NCI-H128 (cell line): ENCODE results near the gene ZFAND6.

Source experiments
- DNase-seq: peaks from one replicate; lab custom pipeline; 2025; ENCODE audit not compliant: unreplicated experiment; lab: John Stamatoyannopoulos, UW

Gene ZFAND6

DNA sequence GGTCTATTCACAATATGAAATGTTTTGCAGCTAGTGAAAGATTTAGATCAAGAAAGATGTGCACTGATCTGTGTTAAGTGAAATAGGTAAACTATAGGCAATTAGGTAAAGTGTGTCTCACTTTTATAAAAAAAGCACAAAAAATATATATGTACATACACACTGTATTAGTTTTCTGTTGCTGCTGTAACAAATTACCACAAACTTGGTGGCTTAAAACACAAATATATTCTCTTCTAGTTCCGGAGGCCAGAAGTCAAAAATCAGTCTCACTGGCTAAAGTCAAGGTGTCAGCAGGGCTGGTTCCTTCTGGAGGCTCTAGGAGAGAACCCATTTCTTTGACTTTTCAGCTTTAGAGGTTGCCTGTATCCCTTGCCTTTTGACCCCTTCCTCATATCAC lies 104.4 kb downstream of the ZFAND6 start:
- no peak for DNase-seq

DNA sequence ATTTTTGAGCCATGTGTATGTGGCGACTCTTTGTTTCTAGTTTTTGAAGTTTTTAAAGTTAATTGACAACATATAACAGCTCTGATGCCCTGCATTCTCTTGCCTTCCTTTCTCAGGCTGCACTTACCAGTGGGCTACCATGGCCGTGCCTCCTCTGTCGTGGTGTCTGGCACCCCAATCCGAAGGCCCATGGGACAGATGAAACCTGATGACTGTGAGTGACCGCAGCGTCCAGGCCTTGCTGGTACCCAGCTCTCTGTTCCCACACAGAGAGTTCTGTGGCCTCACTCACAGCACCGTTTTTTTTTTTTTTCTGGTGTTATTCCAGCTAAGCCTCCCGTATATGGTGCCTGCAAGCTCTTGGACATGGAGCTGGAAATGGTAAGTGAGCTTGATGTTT lies 108.5 kb downstream of the ZFAND6 start:
- no peak for DNase-seq

DNA sequence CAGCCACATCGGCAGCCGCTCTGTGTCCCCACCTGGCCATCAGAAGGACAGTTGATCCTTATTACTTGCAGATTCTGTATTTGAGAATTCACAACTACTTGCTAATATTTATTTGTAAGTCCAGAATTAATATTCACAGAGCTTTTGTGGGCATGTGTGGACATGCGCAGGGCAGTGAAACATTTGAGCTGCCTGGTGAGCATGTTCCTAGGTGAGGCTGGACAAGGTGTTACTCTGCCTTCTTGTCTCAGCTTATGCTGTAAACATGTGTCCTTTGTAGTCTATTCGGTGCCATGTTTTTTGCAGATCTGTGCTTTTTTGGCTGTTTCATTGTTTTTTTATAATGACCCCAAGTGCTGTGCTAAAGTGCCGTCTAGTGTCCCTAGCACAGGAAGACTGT lies 108.9 kb downstream of the ZFAND6 start:
- no peak for DNase-seq

DNA sequence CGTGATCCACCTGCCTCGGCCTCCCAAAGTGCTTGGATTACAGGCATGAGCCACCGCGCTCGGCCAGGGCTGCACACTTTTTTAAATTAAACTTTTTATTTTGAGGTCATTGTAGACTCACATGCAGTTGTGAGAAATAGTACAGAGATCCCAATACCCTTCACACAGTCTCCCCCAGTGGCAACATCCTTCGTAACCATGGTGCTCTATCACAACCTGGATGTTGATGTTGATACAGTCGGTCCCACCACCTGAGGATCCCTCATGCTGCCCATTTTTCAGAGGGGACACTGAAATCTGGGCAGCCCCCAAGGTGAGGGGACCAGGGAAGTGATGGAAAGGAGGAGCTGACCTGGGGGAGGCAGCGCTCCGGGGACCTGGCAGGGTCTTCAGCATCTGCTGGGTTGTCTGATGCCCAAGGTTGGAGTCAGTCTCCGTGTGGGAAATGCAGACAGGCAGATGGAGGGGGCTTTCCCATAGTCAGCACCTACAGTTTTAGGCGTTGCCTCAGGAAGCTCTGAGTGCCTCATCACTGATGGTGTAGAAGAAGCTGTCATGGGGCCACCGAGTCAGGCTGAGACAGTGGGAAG lies 110.4 kb downstream of the ZFAND6 start:
- no peak for DNase-seq

DNA sequence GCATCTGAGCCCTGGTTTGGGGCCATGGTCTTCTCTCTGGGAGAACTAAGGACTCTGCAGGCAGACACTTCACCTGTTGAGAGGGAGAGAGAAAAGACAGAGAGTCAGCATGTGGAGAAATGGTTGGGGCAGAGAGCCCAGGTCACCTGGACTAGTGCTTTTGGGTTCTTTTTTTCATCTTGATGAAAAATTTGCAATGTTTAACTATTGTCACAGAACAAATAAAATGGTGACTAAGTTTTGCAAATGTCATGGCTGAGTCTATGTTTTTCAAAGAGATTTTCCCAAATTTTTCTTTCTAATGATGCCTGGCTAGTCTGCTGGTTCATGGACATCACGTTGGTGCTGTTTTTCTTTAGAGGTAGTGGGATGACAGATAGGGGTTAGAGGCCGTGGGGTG lies 111.1 kb downstream of the ZFAND6 start:
- no peak for DNase-seq

DNA sequence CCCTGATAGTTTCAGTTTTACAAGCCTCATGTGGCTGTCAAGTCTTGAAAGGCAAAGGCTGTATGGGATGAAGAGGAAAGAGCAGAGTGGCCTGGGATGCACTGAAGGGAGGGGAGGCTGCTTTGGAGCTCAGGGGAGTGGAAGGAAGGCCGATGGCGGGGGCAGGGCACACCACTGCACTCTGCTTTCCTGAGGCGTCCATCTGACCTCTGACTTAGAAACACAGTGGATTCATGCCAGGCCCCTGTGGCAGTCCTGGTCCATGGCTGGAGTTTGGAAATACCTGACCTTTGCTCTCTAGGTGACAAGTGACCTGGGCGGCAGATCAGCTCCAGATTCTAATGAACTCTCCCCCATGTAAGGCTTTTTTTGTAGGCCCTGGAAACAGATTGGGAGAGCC lies 112.3 kb downstream of the ZFAND6 start:
- DNase-seq, result no peak

DNA sequence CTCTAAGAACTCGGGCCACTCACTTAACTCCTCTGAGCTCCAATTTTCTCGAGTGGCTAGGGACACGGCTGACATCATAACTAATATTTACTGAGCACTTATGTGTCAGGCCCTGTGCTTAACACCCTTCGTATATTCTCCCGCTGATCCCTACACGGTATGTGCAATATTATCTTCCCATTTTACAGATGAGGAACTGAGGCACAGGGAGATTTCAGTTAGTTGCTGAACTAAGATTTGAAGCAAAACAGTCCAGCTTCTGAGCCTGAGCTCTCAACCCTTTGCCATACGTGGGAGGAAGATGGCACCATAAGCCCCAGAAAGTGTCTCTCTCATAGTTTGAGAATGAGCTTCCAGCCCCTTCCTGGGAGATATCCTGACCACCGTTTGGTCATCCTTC lies 112.9 kb downstream of the ZFAND6 start:
- DNase-seq, result no peak

DNA sequence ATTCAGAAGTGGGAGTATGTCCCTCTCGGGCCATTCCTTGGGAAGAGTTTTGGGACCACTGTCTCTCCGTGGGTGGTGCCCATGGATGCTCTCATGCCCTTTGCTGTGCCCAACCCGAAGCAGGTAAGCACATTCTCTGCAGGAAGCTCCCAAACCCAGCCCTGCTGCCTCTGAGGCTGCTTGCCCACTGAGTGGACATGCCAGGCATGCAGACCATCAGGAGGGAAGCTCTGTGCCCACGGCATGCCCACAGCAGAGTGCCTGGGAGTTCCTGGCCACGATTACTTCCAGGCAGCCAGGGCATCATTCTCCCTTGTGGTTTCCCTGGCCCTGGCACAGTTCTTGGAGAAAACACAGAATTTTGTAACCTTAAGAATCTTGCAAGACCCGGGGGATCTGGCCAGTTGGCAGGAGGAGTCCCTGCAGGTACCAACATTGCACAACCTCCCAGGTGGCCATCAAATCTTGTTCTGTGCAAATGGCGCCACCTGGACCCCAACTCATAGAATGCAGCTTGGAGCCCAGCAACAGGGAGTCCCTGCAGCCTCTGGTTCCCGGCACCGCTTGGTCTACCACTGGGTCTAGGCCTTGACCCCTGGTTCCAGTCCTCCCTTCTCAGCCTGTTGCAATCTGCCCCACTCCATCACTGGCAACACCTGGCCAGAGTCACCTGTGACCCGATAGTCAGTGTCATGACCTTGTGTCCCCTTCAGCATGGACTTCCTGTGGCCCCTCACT lies 113.7 kb downstream of the ZFAND6 start:
- no peak for DNase-seq

DNA sequence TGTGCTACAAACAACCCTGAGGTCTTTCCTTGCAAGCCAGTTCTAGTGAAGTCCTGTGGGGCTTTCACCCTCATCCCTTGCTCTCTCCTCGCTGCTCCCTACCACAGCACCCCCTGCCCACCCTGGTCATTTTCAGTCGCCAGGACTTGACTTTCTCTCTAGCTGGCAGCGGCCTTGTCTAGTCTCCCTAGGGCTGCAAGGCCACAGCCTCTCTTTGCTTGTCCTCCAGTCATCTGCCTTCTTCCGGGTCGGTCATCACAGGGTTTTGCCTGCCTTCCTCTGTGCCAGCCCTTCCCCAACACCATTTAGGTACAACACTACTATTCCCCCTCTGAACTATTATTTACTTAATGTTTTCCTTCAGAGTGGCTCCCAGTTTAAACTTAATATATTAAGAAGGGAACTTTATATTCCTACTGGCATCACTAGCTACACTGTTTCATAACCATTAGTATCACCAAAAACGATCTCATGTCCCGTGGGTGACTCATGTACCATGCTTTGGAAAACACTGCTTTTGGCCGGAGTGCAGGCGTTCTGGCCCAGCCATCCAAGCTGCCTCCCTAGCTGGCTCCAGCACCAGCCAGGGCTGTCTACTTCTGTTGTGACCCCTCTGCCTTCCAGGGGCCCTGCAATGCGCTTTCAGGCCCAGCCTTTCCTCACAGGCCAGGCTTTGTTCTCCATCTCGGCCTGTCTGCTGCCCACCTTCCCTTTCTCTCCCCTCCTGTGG lies 114.7 kb downstream of the ZFAND6 start:
- no peak for DNase-seq

DNA sequence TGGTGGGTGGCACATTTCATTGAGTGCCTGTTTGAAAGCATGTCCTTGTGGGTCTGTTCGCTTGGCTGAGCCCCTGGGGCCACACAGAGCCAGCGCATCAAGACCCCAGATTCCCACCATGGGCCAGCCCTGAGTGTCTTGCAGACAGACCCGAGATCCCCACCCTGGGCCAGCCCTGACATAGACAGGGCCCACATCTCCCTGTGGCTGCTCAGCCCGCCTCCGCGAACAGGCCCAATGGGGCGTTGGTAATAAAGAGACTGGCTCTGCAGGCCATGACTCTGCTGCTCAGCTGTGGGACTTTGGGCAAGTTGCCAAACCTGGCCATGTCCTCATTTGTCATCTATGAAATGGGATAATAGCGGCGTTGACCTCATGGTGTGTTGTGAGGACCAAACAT lies 116.0 kb downstream of the ZFAND6 start:
- DNase-seq, result no peak

DNA sequence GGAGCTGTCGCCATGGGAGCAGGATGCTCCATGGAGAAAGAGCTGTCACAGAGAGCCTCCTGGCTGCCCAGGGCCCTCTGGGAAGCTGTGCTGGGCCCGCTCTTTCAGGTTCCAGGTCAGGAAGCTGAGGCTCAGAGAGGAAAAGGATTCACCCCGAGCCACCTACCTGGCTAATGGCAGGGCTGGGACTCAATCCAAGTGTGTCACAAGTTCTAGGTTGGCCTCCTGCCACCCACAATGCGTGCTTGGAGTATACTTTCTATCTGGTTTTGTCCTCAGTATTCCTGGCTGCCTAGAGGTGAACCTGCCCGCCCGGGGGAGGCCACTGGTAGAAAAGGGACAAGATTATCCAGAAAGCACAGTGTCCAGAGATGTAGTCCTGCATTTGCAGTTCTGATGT lies 117.0 kb downstream of the ZFAND6 start:
- no peak for DNase-seq

DNA sequence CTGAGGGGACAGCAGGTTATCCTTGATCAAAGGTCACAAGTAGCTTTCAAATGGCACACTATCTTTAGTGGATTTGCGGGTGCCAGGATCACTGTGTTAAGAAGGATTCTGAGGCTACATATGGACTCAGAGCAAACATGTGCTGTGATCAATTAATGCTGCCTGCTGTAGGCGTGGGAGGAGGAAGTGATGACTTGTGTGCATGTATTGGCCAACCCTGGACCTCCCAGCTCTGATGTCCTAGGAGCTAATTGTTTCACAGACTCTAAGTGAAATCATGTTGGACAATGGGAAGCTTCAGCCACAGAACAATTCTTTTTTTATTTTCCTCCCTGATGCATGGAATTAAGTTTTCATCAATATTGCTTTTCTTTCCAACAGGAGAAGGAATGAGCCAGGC lies 117.7 kb downstream of the ZFAND6 start:
- DNase-seq, result no peak

DNA sequence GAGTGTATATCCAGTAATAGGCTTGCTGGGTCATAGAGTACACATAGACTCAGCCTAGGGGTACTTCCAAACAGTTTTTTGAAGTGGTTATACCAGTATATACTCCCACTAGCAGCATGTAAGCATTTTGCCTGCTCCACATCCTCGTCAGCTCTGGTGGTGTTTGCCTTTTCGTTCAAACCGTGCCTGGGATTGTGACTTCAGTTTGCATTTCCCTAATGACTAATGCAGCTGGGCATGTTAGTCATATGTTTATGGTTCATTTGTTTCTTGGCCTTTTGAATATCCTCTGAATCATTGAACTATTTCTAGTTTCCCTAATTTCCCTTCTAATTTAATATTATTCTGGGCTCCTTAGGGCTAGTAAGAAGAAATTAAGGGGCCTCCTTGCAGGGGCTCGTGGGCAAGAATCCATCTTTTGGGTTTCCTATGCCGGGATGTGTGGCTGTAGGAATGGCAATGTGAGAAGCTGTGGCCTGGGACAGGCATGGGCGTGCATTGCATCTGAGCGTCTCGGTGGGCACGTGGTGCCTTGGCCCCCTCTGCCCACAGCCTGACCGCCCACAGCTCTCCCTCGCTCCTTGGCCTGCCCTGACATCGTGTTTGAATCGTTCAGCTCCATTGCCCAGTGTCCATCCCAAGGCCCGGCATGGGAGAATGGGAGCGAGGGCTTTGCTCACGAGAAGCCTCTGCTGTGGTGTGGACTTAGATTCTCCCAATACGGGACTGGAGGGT lies 119.7 kb downstream of the ZFAND6 start:
- DNase-seq, result no peak

DNA sequence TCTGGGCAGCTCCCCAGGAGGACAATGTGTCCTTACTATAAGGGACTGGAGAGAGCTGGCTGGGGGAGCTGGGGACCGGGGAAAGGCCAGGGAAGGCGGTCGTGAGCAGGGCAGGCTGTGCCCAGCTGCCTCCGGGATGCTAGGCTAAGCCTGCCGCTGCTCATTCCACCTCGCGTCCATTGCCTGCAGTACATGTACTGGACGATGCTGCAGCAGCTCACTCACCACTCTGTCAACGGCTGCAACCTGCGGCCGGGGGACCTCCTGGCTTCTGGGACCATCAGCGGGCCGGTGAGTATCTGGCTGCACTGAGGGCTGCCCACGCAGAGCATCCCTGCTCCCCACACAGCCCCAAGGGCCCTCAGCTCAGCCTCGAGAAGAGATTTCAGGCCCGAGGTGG lies 120.5 kb downstream of the ZFAND6 start:
- no peak for DNase-seq

DNA sequence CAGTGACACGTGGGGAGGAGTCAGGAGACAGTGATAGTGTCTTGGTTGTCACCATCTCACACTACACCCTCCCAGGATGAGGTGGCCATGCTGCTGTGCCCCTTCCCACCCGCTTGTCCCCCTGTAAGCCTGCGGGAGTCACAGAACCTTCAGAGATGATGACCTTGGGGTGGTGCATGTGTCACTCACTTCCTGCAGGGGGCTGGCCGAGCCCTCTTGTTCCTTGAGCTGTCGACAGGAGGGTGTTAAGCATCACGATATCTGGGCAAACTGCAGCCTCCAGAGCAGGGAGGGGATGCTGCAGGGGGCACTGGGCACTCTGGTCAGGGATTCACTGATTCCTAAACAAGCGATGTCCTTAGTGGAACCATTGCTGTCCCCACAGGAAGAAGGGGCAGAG lies 121.0 kb downstream of the ZFAND6 start:
- no peak for DNase-seq

DNA sequence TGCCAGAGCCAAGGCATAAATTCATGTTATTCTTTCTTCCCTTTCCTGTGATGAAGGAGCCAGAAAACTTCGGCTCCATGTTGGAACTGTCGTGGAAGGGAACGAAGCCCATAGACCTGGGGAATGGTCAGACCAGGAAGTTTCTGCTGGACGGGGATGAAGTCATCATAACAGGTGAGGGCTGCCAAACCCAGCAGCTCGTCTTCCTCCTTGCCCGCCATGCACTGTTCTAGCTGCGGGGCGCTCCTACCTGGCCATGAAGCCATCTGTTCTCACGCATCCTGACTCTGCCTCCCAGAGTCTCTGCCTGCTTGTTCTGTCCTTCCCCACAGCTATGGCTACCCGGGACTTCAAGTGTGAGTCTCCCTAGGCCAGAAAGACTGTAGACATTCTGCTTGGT lies 121.5 kb downstream of the ZFAND6 start:
- no peak for DNase-seq

DNA sequence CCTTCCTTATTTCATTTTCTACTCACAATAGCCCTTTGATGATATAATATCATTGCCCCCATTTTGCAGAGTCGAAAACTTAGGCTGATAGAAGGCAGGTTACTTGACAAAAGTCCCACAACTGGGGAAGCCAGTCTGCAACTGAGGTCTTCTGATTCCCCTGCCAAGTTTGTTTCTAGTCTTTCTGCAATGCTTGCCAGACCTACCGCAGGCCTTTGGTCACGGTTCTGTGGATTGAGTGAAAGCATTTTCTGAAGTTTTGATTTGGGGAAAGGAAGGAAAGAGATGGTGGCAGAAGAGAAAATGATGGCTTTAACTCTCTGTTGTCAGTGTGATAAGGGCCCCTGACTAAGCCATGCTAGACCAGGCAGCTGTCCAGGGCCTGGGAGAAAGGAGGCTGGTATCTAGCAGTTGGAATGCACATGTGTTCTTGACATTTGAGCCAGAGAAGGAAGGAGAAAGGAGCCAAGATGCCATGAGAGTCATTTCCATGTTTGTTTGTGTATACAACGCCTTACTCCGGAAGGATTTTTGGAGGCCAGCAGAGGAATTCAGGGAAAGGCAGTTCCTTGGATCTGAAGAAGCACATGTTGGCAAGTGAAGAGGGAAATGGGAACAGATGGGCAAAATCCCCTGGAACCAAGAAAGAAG lies 123.3 kb downstream of the ZFAND6 start:
- no peak for DNase-seq

DNA sequence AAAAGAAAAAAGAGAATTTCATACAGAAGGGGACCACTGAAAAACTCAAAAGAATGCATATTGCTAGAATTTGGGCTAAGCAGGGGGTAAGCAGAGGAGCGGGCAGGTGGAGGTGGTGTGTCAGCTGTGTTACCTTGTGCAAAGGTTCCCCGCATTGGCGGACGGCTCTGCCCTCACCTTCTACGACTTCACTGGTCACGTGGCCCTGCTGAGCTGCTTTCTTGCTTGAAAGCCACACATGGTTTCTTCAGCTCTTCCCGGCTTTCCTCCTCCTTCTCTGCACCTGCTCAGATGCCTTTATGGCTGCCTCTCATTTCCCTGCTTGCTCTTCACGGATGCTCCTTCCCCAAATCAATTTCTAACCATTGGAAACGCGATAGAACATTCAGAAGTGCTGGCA lies 123.8 kb downstream of the ZFAND6 start:
- no peak for DNase-seq

DNA sequence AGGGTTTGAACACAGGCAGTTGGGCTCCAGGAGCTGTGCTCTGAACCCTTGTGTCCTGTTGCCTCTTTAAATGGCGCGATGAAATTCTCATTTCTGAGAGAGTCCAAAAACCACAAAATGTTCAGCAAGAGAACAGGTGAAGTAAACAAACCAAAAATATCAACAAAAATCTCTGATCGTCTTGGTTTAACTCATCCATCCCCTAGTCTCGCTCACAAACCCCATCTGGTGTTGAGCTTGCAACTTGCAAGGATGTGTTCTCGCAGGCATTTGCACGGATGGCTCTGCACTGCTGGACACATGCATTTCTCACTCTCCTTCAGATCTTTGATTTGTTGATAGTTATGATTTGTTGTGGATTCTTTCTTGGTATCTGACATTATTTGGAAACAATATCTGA lies 124.4 kb downstream of the ZFAND6 start:
- no peak for DNase-seq

DNA sequence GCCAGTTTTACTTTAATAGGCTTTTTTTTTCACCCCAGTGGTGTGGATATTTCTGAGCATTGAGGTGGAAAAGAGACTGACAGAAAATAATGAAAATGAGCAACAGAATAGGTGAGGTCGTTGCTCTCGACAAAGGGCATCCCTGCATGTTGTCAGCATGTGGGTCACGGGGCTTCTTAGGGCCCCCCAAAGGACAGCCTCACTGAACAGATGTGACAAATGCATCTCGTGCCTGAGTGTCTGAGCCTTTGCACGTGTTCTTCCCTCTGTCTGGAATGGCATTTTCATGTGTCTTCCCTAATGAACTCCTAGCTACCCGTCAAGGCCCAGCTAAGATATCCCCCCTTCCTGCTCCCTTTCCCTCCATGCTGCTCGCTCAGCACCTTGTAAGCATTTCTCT lies 125.1 kb downstream of the ZFAND6 start:
- DNase-seq, result no peak

DNA sequence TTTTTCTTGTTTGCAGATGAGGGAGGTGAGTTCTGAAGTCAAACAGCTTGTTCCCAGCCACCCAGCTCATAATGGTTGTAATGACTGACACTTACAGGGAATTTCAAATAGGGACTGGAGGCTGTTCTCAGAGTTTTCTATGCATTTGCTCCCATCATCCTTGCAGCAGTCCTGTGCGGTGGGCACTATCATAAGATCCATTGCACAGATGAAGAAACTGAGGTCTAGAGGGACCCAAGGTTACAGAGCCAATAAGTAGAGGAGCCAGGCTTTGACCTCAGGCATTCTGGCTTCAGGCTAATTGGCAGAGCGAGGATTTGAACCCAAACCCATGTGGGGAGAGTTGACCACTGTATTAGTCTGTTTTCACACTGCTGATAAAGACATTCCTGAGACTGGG lies 125.7 kb downstream of the ZFAND6 start:
- DNase-seq, result no peak
